Endodermal cell (in vitro differentiated cells): ENCODE results near the gene GH2. TPM values are rescaled to one million over a fixed set of nuclear protein-coding genes. Genes with fewer than 3 reads are reported as not detected.
"Not testable (repeated sequence)": the region's sequence is repeated elsewhere in the genome, so short reads cannot be mapped to it uniquely, and the experiment has no call there.

Experiments used
- DNase-seq: peaks from one replicate; pipeline ENCODE4 v3.0.0-alpha.2; 2017
- H3K27ac ChIP-seq: 2 replicates; pipeline ENCODE4 v1.5.1; 2013; ENCODE audit warnings: mild to moderate bottlenecking, low read depth, low read length, moderate library complexity
- H3K27me3 ChIP-seq: 2 replicates; pipeline ENCODE4 v1.6.1; 2013; ENCODE audit warnings: mild to moderate bottlenecking, low read length, moderate library complexity; ENCODE audit not compliant: insufficient read depth, control insufficient read depth, poor library complexity, severe bottlenecking
- H3K36me3 ChIP-seq: 2 replicates; pipeline ENCODE4 v1.7.0; 2013; ENCODE audit warnings: mild to moderate bottlenecking, low read length, moderate library complexity; ENCODE audit not compliant: control insufficient read depth, insufficient read depth
- H3K4me1 ChIP-seq: one replicate; pipeline ENCODE4 v1.7.0; 2013; ENCODE audit warnings: low read length; ENCODE audit not compliant: control insufficient read depth, insufficient read depth
- H3K4me3 ChIP-seq: 2 replicates; pipeline ENCODE4 v1.5.1; 2013; ENCODE audit warnings: mild to moderate bottlenecking, low read length, moderate library complexity
- H3K9ac ChIP-seq: 2 replicates; pipeline ENCODE4 v1.6.1; 2013; ENCODE audit warnings: mild to moderate bottlenecking, low read length, moderate library complexity; ENCODE audit not compliant: poor library complexity, severe bottlenecking; ENCODE audit errors: extremely low read depth
- H3K9me3 ChIP-seq: 2 replicates; pipeline ENCODE4 v1.6.1; 2013; ENCODE audit warnings: mild to moderate bottlenecking, low read length, moderate library complexity; ENCODE audit not compliant: control insufficient read depth
- H3K27ac Mint-ChIP-seq: 2 replicates; pipeline ENCODE4 v1.8.0; 2020; ENCODE audit warnings: mixed read lengths
- H3K27me3 Mint-ChIP-seq: 2 replicates; pipeline ENCODE4 v1.8.0; 2021; ENCODE audit warnings: mild to moderate bottlenecking, mixed read lengths; ENCODE audit not compliant: insufficient read depth
- H3K36me3 Mint-ChIP-seq: 2 replicates; pipeline ENCODE4 v1.8.0; 2020; ENCODE audit warnings: low read depth, mixed read lengths
- H3K4me1 Mint-ChIP-seq: 2 replicates; pipeline ENCODE4 v1.8.0; 2020; ENCODE audit warnings: mixed read lengths
- H3K4me3 Mint-ChIP-seq: 2 replicates; pipeline ENCODE4 v1.8.0; 2020; ENCODE audit warnings: mild to moderate bottlenecking, moderate library complexity, mixed read lengths
- H3K9me3 Mint-ChIP-seq: 2 replicates; pipeline ENCODE4 v1.8.0; 2020; ENCODE audit warnings: mild to moderate bottlenecking, mixed read lengths
- CTCF ChIP-seq: fragments of 200-600 bp; sonication (generic); conservative IDR thresholded peaks from 2 replicates; pipeline ENCODE4 v1.5.0; 2021; ENCODE audit warnings: antibody characterized with exemption, mild to moderate bottlenecking
- WGBS, 2 experiments: methylation state at CpG; one replicate each; pipeline versions ENCODE4 v1.1.5 to v1.1.7; 2013; ENCODE audit warnings: missing lambda C conversion rate in 2 of 2, mixed read lengths in 1 of 2; ENCODE audit not compliant: insufficient coverage in 1 of 2, insufficient read length in 1 of 2; 5-methylcytosine and 5-hydroxymethylcytosine counted together
- total RNA-seq, 2 donors: library from RNA; stranded (reverse); fragmentation: NEBNext Ultra II Directional in 1 of 2; extraction: Animal tissue kit (Norgen Biotek cat#: 25700) in 1 of 2; gene quantifications; 2 replicates in 1 of 2; 3 replicates in 1 of 2; pipeline ENCODE4 v1.2.1, GENCODE V29; 2021

GH2 gene
- total RNA-seq, 2 donors from 2014 or later: 0.42 to 0.49 TPM

GRCh38 chr17:63889026-63889848, 7.5 kb upstream of the GH2 start:
- not testable (repeated sequence) for H3K27me3 Mint-ChIP-seq, H3K36me3 Mint-ChIP-seq, H3K27ac ChIP-seq, H3K9me3 Mint-ChIP-seq, H3K4me1 ChIP-seq, H3K27ac Mint-ChIP-seq, H3K4me1 Mint-ChIP-seq, H3K4me3 ChIP-seq, H3K27me3 ChIP-seq, H3K9ac ChIP-seq, H3K4me3 Mint-ChIP-seq, H3K9me3 ChIP-seq, H3K36me3 ChIP-seq
- WGBS, 2 experiments: 66 to 76% methylated on average over 8 to 13 of the region's 13 CpGs
- TF ChIP-seq CTCF: peak; percentile 69
- peak; percentile 89 for DNase-seq

- not testable (repeated sequence) for H3K27me3 ChIP-seq, H3K9me3 Mint-ChIP-seq, H3K27ac ChIP-seq, H3K36me3 Mint-ChIP-seq, H3K27ac Mint-ChIP-seq, H3K4me1 ChIP-seq, DNase-seq, H3K4me3 Mint-ChIP-seq, H3K9me3 ChIP-seq, H3K36me3 ChIP-seq, H3K4me3 ChIP-seq, H3K9ac ChIP-seq, H3K27me3 Mint-ChIP-seq
- 90 to 92% methylated on average over 4 to 8 of the region's 11 CpGs for WGBS, 2 experiments
- peaks cover 10% of the 10 kb centered on the region for H3K4me1 Mint-ChIP-seq
Measured at GRCh38 chr17:63885119-63885518, 3.4 kb upstream of the GH2 start.

GRCh38 chr17:63882626-63883126, 932 bp upstream of the GH2 start:
- not testable (repeated sequence) for H3K27me3 Mint-ChIP-seq, H3K27ac Mint-ChIP-seq, H3K4me3 ChIP-seq, H3K9me3 ChIP-seq, H3K36me3 Mint-ChIP-seq, H3K27ac ChIP-seq, H3K9me3 Mint-ChIP-seq, H3K27me3 ChIP-seq, H3K9ac ChIP-seq, DNase-seq, H3K36me3 ChIP-seq, H3K4me1 ChIP-seq, H3K4me3 Mint-ChIP-seq
- H3K4me1 Mint-ChIP-seq: peaks cover 10% of the 10 kb centered on the region
- 83 to 91% methylated on average over 3 to 8 of the region's 9 CpGs for WGBS, 2 experiments

GRCh38 chr17:63881337-63881736, 407 bp downstream of the GH2 start:
- 57 to 74% methylated on average over 6 to 11 of the region's 11 CpGs for WGBS, 2 experiments
- H3K4me1 Mint-ChIP-seq: peaks cover 10% of the 10 kb centered on the region
- TF ChIP-seq CTCF: peak; percentile 70

More at GRCh38 chr17:63881337-63881736, 407 bp downstream of the GH2 start:
- not testable (repeated sequence) for H3K9me3 ChIP-seq, H3K9ac ChIP-seq, H3K4me1 ChIP-seq, H3K27ac ChIP-seq, H3K4me3 ChIP-seq, H3K9me3 Mint-ChIP-seq, H3K36me3 Mint-ChIP-seq, H3K27me3 ChIP-seq, H3K36me3 ChIP-seq
- Mint-ChIP-seq H3K4me3 (peak overlapping the region; percentile 33), H3K27ac (peak overlapping the region; percentile 68), H3K27me3 (peaks cover 13% of the 10 kb centered on the region)
- DNase-seq: peak; percentile 96
